Heart left ventricle (tissue), 16 donors: ENCODE measurements around the gene STUM. TPM values are rescaled to one million over a fixed set of nuclear protein-coding genes. Genes with fewer than 3 reads are reported as not detected.

ENCODE experiments used
- ATAC-seq, 4 donors: fragments of 200-7000 bp; cut with Tn5 transposase; one replicate each; pipeline ENCODE4 v1.9.1; 2020 to 2022; ENCODE audit warnings: moderate library complexity in 4 of 4, mild to moderate bottlenecking in 3 of 4, moderate number of reproducible peaks in 1 of 4
- DNase-seq, 5 donors: peaks; one replicate each; pipeline ENCODE4 v3.0.0-alpha.2; 2020
- H3K27ac ChIP-seq, 12 donors: fragments of 200-600 bp; sonication (generic) in 4 of 12; one replicate each; pipeline versions ENCODE4 v1.5.0 to v1.8.0; 2016 to 2022; ENCODE audit warnings: mild to moderate bottlenecking in 2 of 12
- H3K27me3 ChIP-seq, 9 donors: fragments of 200-600 bp; sonication (generic) in 2 of 9; one replicate each; pipeline versions ENCODE4 v1.5.1 to v1.8.0; 2016 to 2022; ENCODE audit warnings: mild to moderate bottlenecking in 3 of 9
- H3K36me3 ChIP-seq, 9 donors: fragments of 200-600 bp; sonication (generic) in 2 of 9; one replicate each; pipeline versions ENCODE4 v1.5.0 to v1.8.0; 2018 to 2022; ENCODE audit warnings: mild to moderate bottlenecking in 2 of 9
- H3K4me1 ChIP-seq, 12 donors: fragments of 200-600 bp; sonication (generic) in 4 of 12; one replicate each; pipeline versions ENCODE4 v1.5.0 to v1.8.0; 2016 to 2022; ENCODE audit warnings: mild to moderate bottlenecking in 3 of 12
- H3K4me3 ChIP-seq, 12 donors: fragments of 200-600 bp; sonication (generic) in 4 of 12; one replicate each; pipeline versions ENCODE4 v1.5.0 to v1.8.0; 2017 to 2022; ENCODE audit warnings: mild to moderate bottlenecking in 9 of 12, moderate library complexity in 4 of 12
- H3K9me3 ChIP-seq, 12 donors: fragments of 200-600 bp; sonication (generic) in 4 of 12; one replicate each; pipeline versions ENCODE4 v1.5.0 to v1.8.0; 2016 to 2022; ENCODE audit warnings: mild to moderate bottlenecking in 1 of 12
- POLR2A ChIP-seq, 2 donors: fragments of 450-650 bp; IDR thresholded peaks; one replicate each; pipeline ENCODE4 v1.6.1; 2017; ENCODE audit warnings: antibody characterized with exemption in 2 of 2, mild to moderate bottlenecking in 2 of 2, moderate library complexity in 2 of 2
- WGBS, 4 donors: extraction: QIAGEN DNeasy Blood & Tissue Kit in 2 of 4; methylation state at CpG; one replicate each; pipeline versions ENCODE4 v1.1.5 to v1.1.7; 2013 to 2018; 5-methylcytosine and 5-hydroxymethylcytosine counted together
- intact Hi-C, 10 donors: fragments of 100-400 bp; cut with DNase I; formaldehyde crosslinking; loops; one replicate each; pipeline versions ENCODE4 v1.11.1 to v1.14.2; 2022
- polyA plus RNA-seq, 2 donors: library from polyadenylated mRNA; stranded (reverse); fragments of 200-250 nt; gene quantifications; one replicate each; pipeline ENCODE4 v1.2.3, GENCODE V29; 2013
- total RNA-seq, 9 donors: library from RNA; depleted of rRNA in 2 of 9; stranded (reverse); fragments of >200 nt in 2 of 9; fragmentation: NEBNext Ultra II Directional in 3 of 9; extraction: Animal tissue kit (Norgen Biotek cat#: 25700) in 3 of 9; gene quantifications; one replicate each; pipeline versions ENCODE4 v1.1.0 to v1.2.4, GENCODE V29; 2016 to 2023
- TF ChIP-seq, protein P1 (sequence below), 12 donors: fragments of 200-600 bp; sonication (generic) in 4 of 12; IDR thresholded peaks; one replicate each; pipeline versions ENCODE4 v1.5.0 to v1.8.0; 2018 to 2022; ENCODE audit warnings: antibody characterized with exemption in 12 of 12, mild to moderate bottlenecking in 5 of 12
- donor health status: ischemic (EF 13 %, LVEDD 7.1; RV severe dilation, severe dysfunction).
- donor health status: healthy with polysubstance abuse.
- donor health status: DM: no; HTN: yes; CAD: no.
- donor health status: DM: no; HTN: no; CAD: no.
- donor health status: ischemic (EF 25% LVEDD 6.9; RV normal size, moderate dysfunction).
- donor health status: ischemic (EF 25% LVEDD 5.7; RV mildly dilated, moderate dysfunction).
- donor health status: healthy.
- donor health status: DM: yes; HTN: yes; CAD: no.
- donor health status: ischemic (EF 35%, LVEDD 5.7; RV mildly dilated, moderate dysfunction).
- donor health status: nonischemic (EF 11% LVEDD 7.7; RV severe dilation, severe dysfunction).
- donor health status: DM: yes; HTN: yes; CAD: no.
- donor health status: PGD.
- donor health status: ischemic (EF 29% LVEDD 5.4; RV normal size, mild dysfunction).
- donor health status: nonischemic (EF 23%, LVEDD 6.1; RV moderate dilation, normal function).

Gene STUM
- total and polyA plus RNA-seq, 11 donors, result 0.39 to 1.7 (median 0.97) TPM

DNA sequence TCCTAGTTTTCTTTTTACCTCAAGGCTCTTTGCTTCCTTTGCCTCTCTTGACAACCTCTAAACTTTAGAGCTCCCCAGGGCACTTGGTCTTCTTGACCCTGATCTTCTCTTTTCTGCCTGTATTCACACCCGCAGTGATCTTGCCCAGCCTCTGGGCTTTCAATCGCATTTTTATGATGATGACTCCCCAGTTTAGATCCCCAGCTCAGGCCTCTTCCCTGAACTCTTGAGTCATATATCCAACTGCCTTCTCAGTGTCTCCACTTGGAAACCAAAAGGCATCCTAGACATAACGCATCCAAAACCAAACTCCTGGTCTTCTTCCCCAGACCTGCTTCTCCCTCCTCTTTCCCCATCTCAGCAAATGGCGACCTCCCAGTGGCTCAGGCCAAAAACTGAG lies 6.5 kb downstream of the STUM start:
- peaks cover 0 to 6% (median 0%) of the 10 kb centered on the region in 9 donors for H3K27me3 ChIP-seq
- H3K9me3 ChIP-seq, result no peaks in the 10 kb centered on the region
- H3K36me3 ChIP-seq, result no peaks in the 10 kb centered on the region
- peaks cover 0 to 17% (median 3%) of the 10 kb centered on the region in 12 donors for H3K4me1 ChIP-seq
- DNase-seq (no peak), ATAC-seq (no peak)
- WGBS, 4 donors, result 94 to 97% (median 95%) methylated on average over 4 of the region's 4 CpGs
- TF ChIP-seq, protein P1, sequence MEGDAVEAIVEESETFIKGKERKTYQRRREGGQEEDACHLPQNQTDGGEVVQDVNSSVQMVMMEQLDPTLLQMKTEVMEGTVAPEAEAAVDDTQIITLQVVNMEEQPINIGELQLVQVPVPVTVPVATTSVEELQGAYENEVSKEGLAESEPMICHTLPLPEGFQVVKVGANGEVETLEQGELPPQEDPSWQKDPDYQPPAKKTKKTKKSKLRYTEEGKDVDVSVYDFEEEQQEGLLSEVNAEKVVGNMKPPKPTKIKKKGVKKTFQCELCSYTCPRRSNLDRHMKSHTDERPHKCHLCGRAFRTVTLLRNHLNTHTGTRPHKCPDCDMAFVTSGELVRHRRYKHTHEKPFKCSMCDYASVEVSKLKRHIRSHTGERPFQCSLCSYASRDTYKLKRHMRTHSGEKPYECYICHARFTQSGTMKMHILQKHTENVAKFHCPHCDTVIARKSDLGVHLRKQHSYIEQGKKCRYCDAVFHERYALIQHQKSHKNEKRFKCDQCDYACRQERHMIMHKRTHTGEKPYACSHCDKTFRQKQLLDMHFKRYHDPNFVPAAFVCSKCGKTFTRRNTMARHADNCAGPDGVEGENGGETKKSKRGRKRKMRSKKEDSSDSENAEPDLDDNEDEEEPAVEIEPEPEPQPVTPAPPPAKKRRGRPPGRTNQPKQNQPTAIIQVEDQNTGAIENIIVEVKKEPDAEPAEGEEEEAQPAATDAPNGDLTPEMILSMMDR (IDR thresholded peaks at IDR 0.05), result no peak
- TF ChIP-seq POLR2A (IDR thresholded peaks at IDR 0.05), result no peak
- no peak overlapping the region for H3K27ac ChIP-seq
- H3K4me3 ChIP-seq, result no peak overlapping the region
- intact Hi-C loops, result loop anchor here in 2 of 10 donors (10.0 kb wide), 1 partner anchor 130 kb away; no protein-coding TSS in a partner anchor

DNA sequence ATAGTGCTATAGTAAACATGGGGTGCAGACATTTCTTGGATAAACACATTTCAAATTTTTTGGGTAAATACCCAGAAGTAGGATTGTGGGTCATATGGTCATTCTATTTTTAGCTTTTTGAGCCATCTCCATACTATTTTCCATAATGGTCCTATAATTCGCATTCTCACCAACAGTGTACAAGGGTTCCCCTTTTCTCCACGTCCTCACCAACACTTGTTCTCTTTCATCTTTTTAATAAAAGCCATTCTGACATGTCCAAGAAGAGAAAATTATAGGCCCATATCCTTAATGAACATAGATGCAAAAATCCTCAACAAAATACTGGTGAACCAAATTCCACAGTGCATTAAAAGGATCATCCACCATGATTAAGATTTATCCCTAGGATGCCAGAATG lies 8.9 kb downstream of the STUM start:
- Histone ChIP-seq H3K4me1 (peaks cover 0 to 8% (median 0%) of the 10 kb centered on the region in 12 donors), H3K27me3 (no peaks in the 10 kb centered on the region), H3K27ac (no peak overlapping the region), H3K9me3 (no peaks in the 10 kb centered on the region), H3K36me3 (no peaks in the 10 kb centered on the region), H3K4me3 (no peak overlapping the region)
- intact Hi-C loops, result loop anchor here in 2 of 10 donors (10.0 kb wide), 1 partner anchor 133 kb away; no protein-coding TSS in a partner anchor
- TF ChIP-seq, protein P1 (IDR thresholded peaks at IDR 0.05), result no peak
- no peak for TF ChIP-seq POLR2A (IDR thresholded peaks at IDR 0.05)
- DNase-seq (no peak), ATAC-seq (no peak)
- WGBS, 4 donors, result 89 to 90% (median 89%) methylated on average over 2 of the region's 2 CpGs

DNA sequence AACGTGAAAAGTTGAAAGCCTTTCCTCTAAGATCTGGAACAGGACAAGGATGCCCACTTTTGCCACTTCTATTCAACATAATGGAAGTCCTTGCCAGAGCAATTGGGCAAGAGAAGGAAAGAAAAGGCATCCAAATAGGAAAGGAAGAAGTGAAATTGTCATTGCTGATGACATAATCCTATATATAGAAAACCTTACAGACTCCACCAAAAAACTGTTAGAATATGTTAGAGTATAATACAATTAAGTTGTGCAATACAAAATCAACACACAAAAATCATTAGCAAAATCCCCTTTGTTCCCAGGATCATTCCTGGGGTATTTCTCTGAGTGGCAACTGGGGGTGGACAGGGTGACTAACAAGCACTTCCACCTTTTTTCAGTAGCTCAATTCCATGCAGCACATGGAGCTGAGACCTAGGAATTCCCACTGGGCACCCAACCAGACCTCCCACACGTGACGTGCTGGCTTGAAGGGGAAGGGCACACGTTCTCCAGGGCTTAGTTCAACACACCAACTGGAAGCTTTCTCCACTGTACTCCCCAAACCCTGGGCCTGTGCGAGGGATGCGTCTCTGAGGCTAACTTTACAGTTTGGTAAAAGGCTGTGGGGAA lies 9.6 kb downstream of the STUM start:
- intact Hi-C loops, result loop anchor here in 2 of 10 donors (10.0 kb wide), 1 partner anchor 133 kb away; no protein-coding TSS in a partner anchor
- Histone ChIP-seq H3K36me3 (no peaks in the 10 kb centered on the region), H3K4me3 (no peak overlapping the region), H3K9me3 (no peaks in the 10 kb centered on the region), H3K4me1 (peaks cover 0 to 5% (median 0%) of the 10 kb centered on the region in 12 donors), H3K27me3 (no peaks in the 10 kb centered on the region), H3K27ac (no peak overlapping the region)
- DNase-seq, result no peak
- ATAC-seq, result peak in 2 of 4 donors; percentile 47 to 53
- TF ChIP-seq, protein P1 (IDR thresholded peaks at IDR 0.05), result no peak
- no peak for TF ChIP-seq POLR2A (IDR thresholded peaks at IDR 0.05)
- 67 to 79% (median 75%) methylated on average over 6 of the region's 6 CpGs for WGBS, 4 donors

DNA sequence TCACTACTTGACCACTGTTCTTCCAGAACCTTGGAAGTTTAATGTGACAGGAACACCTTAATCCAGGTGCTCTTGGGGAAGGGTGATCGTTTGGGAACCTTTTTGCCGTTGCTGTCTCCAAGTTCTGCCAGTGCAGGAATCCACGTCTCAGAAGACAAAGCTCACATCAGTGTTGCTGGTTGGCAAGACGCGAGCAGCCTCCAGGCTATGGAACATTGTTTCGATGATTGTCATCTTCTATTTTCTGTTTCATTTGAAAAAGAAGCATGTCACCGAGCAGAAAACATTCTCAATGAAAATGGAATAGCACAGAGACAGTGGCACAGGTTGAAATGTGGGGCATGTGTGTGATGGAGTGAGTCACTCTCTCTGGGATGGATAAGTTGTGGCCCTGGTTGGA lies 11.7 kb downstream of the STUM start:
- peaks cover 0 to 4% (median 0%) of the 10 kb centered on the region in 12 donors for H3K4me1 ChIP-seq
- no peak for ATAC-seq
- intact Hi-C loops, result no loop called here
- H3K27ac ChIP-seq, result no peak overlapping the region
- H3K4me3 ChIP-seq, result no peak overlapping the region
- 89 to 95% (median 91%) methylated on average over 7 of the region's 7 CpGs for WGBS, 4 donors
- H3K9me3 ChIP-seq, result no peaks in the 10 kb centered on the region
- no peak for DNase-seq
- H3K27me3 ChIP-seq, result no peaks in the 10 kb centered on the region
- TF ChIP-seq, protein P1 (IDR thresholded peaks at IDR 0.05), result no peak
- TF ChIP-seq POLR2A (IDR thresholded peaks at IDR 0.05), result no peak
- no peaks in the 10 kb centered on the region for H3K36me3 ChIP-seq
